GM21717 (cell line): ENCODE results near the gene TATDN3.
A peak's percentile ranks its signal among the peaks of the same experiment; 100 is the strongest.
"Not testable (repeated sequence)": the region's sequence is repeated elsewhere in the genome, so short reads cannot be mapped to it uniquely, and the experiment has no call there.

Experiments
- ATAC-seq: cut with Tn5 transposase; IDR thresholded peaks from one replicate; pipeline ENCODE4 v1.9.1; 2021; ENCODE audit warnings: mild to moderate bottlenecking, moderate library complexity; ENCODE audit not compliant: unreplicated experiment

The TATDN3 gene

GRCh38 chr1:212791676-212792395 lies at the start of gene TATDN3, which contains the start of gene NSL1:
Gene TATDN3 (plus strand): TSS chr1:212791894. CDS start chr1:212791922, 28 bp downstream.
Gene NSL1 (minus strand): TSS chr1:212791777. CDS start chr1:212791763, 14 bp downstream.
- ATAC-seq: peak; percentile 65

GRCh38 chr1:212743901-212744475 lies 47.7 kb upstream of the TATDN3 start:
- no peak for ATAC-seq

DNA sequence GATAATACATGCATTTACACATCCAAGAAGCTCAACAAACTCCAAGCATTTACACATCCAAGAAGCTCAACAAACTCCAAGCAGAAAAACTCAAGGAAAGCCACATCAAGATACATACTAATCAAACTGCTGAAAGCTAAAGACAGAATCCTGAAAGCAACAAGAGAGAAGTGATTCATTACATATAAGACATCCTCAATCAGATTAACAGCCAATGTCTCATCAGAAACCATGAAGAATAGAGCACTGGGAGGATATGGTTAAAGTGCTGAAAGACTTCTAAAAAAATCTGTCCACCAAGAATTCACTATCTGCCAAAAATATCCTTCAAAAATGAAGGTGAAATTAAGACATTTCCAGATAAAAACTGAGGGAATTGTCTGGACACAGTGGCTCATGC lies 46.4 kb upstream of the TATDN3 start:
- ATAC-seq: no peak

GRCh38 chr1:212746546-212746945 lies 45.1 kb upstream of the TATDN3 start:
- no peak for ATAC-seq

- no peak for ATAC-seq
These were observed 41.7 kb upstream of the TATDN3 start for GRCh38 chr1:212749821-212750535.

DNA sequence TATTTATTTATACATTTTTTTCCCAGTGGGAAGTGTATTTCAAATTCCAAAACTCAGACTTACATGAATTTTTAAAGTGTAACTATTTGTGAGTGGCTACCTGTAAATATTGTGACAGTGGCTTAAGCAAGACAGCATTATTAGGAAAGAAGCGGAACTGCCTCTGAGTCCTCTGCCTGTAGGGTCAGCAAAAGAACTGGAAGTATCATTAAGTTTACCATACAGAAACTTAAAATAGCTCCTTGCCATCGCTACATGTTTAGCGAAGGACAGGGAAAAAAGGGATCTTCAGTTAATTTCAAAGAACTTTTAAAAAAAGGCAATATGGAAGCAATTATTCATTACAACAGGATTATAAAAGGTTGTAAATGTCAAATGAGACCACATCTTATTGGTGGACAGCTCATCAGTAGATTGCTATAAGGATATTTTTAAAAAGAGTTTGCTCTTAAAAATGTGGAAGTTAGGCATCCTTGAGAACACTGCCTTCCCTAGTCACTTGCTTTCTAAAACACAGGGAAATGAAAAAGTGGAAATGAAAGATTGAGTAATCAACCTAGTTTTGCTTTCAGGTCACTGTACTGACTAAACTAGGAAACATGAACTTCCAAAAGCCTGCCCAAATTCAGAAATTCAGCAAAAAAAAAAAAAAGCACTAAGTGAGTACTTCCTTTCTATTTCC lies 39.3 kb upstream of the TATDN3 start:
- ATAC-seq: peak; percentile 57

DNA sequence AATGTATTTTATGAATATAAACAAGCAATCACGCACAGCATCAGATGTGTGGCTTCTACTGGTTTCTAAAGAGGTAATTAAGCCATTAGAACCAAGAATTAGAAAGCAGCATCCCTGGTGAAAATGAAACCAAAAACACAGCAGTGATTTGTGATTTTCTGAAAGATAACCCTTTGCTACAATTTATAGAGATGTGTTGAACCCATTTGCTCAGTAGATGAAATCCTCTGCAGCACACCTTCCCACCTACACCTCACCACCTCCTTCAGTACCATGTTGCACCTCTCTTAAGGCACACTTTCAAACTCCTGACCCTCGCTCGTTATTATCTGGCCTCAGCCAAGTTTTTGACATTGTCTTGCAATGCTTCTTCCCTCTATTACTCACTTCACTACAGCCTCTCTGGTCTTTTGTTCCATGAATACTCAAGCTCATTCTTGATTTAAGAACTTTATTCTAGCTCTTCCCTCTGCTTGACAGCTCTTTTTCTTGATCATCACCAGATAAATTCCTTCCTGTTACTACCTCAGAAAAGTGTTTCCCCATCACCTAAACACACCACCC lies 38.7 kb upstream of the TATDN3 start:
- peak; percentile 31 for ATAC-seq

DNA sequence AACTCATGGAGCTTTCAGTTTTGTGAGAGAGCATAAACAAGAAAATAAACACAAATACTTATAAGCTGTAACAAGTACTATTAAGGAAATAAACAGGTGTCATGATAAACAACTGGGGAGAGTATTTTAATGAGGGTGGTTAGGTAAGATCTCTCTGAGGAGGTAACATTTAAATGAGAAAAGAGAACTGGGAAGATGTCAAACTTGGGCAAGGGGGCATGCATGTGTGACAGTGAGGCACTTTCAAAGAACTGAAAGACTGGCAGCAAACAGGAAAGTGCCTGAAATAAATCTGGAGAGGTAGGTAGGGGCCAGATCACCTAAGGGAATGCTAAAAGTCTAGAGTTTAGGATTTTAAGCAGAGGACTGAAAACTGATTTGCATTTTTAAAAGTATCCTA lies 37.9 kb upstream of the TATDN3 start:
- no peak for ATAC-seq

DNA sequence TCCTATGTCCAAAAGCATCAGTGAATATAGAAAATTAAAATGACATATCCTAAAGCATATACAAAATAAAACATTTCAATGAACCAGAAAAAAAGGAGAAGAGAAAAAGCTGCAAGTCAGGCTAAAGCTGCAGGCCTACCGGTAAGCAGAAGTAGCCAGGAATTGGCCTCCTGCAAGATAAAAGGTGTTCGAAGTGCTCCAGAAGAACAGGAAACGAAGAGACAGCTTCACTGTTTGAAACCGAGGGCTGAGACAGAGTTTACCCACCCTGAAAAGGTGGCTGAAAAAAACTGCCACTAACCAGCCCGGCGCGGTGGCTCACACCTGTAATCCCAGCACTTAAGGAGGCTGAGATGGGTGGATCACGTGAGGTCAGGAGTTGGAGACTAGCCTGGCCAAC lies 37.5 kb upstream of the TATDN3 start:
- ATAC-seq: no peak

DNA sequence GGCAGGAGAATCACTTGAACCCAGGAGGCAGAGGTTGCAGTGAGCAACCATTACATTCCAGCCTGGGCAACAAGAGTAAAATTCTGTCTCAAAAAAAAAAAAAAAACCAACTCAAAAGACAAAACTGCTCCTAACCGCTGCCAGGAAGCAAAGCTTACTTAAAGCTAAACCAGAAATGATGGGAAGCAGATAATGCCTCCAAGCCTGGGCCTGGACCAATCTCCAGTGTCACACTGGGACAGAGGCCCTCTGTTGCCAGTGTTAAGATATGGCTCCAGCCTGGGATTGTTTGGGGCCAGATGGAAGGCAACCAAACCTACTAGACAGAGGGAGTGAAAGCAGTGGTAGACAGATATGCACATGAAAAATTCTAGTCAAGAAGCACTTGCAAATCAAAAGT lies 37.0 kb upstream of the TATDN3 start:
- no peak for ATAC-seq

DNA sequence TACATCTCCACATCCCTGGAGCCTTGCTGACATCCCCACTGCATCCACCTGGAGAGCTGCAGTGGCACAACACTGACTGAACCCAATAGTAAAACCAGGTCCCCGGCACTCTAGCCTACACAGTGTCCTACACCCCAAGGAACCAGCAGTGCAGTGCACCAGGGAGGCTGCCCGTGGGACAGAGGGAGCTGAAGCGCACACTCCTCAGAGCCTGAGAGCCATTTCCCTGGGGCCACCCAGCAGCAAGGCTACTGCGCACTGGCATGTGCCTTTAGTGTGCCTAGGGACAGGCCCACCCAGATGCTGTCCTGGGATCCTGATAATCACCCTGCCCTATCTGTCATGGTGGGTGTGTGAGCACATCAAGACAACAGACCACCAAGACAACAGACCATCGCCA lies 32.0 kb upstream of the TATDN3 start:
- ATAC-seq: no peak

- ATAC-seq: peak; percentile 71
These were observed 31.4 kb upstream of the TATDN3 start for GRCh38 chr1:212760126-212760823.

DNA sequence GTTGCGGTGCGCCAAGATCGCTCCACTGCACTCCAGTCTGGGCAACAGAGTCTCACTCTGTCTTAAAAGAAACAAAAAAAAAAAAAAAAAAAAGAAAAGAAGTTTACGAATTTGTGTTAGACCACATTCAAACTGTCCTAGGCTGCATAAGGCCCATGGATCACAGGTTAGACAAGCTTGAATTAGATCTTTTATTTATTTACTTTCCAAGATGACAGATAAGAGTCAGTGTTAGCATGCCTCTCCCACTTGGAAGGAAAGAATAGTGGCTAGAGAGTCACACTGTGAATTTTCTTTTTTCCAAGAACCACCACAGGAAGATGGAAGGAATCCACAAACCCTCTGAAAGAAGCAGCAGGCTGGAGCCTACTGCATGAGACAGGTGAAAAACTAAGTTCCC lies 29.5 kb upstream of the TATDN3 start:
- ATAC-seq: no peak

DNA sequence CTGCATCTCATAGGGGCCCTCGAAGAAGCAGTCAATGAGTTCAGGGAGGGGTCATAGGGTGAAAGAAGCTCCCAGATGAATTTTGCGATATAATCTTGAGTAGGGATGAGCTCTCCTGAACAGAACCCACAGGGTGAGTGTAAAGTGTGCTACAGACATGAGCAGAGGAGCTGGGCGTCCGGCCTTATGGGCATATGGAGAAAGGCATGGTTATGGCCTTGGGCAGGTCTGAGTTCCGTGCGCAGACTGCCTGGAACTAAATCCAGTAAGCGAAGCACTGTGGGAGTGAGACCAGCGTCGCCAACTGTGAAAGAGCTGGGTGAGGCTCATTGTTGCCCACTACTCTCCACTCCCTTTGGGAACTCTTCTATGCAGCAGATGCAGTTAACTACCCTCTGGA lies 28.9 kb upstream of the TATDN3 start:
- no peak for ATAC-seq

GRCh38 chr1:212764718-212765281 lies 26.9 kb upstream of the TATDN3 start:
- ATAC-seq: not testable (repeated sequence)

DNA sequence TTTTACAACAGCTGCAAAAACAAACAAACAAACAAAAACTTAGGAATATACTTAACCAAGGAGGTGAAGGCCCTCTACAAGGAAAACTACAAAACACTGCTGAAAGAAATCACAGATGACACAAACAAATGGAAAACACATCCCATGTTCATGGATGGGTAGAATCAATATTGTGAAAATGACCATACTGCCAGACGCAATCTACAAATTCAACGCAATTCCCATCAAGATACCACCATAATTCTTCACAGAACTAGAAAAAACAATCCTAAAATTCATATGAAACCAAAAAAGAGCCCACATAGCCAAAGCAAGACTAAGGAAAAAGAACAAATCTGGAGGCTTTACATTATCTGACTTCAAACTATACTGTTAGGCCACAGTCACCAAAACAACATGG lies 24.9 kb upstream of the TATDN3 start:
- ATAC-seq: not testable (repeated sequence)

DNA sequence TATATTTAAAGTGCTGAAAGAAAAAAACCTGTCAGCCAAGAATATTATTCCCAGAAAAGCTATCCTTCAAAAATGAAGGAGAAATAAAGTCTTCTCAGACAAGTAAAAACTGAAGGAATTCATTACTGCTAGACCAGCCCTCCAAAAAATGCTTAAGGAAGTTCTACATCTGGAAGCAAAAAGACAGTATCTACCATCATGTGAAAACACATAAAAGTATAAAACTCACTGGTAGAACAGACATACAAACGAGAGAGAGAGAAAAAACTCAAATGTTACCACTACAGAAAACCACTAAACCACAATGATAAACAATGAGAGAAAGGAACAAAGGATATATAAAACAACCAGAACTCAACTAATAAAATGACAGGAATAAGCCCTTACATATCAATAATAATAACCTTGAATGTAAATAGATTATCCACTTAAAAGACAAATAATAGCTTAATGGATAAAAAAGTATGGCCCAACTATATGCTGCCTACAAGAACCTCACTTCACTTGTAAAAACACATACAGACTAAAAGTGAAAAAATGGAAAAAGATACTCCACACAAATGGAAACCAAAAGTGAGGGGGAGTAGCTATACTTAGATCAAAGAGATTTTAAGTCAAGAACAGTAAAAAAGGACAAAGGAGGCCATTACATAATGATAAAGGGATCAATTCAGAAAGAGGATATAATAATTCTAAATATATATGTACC lies 22.1 kb upstream of the TATDN3 start:
- peak; percentile 74 for ATAC-seq

- ATAC-seq: no peak
These were observed 20.4 kb upstream of the TATDN3 start for GRCh38 chr1:212771341-212771740.

DNA sequence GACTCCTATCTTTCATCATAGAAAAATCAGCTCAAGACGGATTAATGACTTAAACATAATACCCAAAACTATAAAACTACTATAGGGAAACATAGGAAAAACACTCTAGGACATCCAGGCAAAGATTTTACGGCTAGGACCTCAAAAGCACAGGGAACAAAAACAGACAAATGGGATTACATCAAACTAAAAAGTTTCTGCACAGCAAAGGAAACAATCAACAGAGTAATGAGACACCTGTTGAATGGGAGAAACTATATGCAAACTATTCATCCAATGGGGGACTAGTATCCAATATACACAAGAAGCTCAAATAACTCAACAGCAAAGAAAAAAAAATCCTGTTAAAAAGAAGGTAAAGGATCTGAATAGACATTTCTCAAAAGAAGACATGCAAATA lies 18.7 kb upstream of the TATDN3 start:
- ATAC-seq: no peak

- no peak for ATAC-seq
These were observed 17.1 kb upstream of the TATDN3 start for GRCh38 chr1:212774584-212774983.
